ENCODE results near the gene ZFP92. TPM values are rescaled to one million over a fixed set of nuclear protein-coding genes. Genes with fewer than 3 reads are reported as not detected.

Gene ZFP92
- total RNA-seq, 3 donors from 2014 or later = 0.17 to 1.6 (median 0.22) TPM

DNA sequence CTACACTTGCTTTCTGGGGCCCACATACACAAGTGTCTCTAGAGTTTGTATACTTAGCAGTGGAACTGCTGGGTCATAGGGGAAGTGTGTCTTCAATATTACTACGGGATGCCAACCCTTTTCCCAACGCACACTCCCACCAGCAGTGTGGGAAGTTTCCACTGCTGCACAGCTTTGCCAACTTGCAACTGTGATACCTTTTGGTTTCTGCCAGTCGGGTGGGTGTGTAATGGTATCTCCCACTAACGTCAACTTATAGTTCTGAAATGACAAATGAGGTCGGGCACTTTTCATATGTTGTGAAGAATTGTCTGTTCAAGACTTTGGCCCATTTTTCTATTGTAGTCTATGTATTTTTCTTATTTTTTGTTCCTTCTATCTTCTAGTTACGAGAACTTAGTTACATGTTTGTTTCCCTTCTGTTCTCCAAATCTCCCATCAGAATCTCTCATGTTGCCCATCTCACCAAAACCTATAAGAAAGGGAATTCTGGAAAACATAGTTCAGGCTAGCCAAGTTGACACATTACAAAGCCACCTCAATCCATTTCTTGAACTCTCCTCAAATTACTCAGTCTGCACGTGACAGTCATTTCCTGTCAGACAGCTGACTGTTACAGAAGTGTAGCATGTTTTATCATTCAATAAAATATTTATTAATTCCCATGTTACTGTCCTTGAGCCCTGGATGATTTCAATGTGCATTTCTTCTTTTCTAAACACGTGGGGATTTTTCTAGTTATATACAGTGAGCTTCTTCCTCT is 40.8 kb upstream of the ZFP92 start:
- H3K4me3 ChIP-seq = no peak overlapping the region
- no peaks in the 10 kb centered on the region for H3K4me1 ChIP-seq (ENCODE audit: low read depth)
- intact Hi-C loops (cut with DNase I, micrococcal nuclease) = no loop called here
- DNase-seq = no peak
- TF ChIP-seq, protein P1, sequence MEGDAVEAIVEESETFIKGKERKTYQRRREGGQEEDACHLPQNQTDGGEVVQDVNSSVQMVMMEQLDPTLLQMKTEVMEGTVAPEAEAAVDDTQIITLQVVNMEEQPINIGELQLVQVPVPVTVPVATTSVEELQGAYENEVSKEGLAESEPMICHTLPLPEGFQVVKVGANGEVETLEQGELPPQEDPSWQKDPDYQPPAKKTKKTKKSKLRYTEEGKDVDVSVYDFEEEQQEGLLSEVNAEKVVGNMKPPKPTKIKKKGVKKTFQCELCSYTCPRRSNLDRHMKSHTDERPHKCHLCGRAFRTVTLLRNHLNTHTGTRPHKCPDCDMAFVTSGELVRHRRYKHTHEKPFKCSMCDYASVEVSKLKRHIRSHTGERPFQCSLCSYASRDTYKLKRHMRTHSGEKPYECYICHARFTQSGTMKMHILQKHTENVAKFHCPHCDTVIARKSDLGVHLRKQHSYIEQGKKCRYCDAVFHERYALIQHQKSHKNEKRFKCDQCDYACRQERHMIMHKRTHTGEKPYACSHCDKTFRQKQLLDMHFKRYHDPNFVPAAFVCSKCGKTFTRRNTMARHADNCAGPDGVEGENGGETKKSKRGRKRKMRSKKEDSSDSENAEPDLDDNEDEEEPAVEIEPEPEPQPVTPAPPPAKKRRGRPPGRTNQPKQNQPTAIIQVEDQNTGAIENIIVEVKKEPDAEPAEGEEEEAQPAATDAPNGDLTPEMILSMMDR (IDR thresholded peaks at IDR 0.05) = no peak
- no peak for ATAC-seq
- H3K9me3 ChIP-seq = no peaks in the 10 kb centered on the region
- H3K36me3 ChIP-seq (ENCODE audit: low read depth) = no peaks in the 10 kb centered on the region

DNA sequence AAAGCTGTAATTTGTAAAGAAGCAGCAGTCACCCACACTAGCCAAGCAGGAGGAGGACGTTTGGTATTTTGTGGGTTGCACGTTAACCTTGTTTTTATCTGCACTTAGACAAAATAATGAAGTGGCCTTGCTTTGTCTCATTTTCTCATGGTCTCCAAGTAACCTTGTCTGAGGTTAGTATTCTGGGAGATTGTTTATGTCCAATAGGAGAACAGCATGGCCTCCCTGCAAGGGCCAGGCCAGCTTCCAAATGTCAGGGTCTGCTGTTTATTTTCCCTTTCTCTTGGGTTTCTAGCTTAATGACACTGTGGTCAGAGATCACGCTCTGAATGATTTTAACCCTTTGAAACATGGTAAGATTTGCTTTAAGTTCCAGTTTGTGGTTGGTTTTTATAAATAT is 40.0 kb upstream of the ZFP92 start:
- Histone ChIP-seq H3K4me1 (ENCODE audit: low read depth) (no peaks in the 10 kb centered on the region), H3K9me3 (no peaks in the 10 kb centered on the region), H3K4me3 (no peak overlapping the region), H3K36me3 (ENCODE audit: low read depth) (no peaks in the 10 kb centered on the region)
- DNase-seq = no peak
- TF ChIP-seq, protein P1 (IDR thresholded peaks at IDR 0.05) = no peak
- intact Hi-C loops (cut with DNase I, micrococcal nuclease) = no loop called here
- ATAC-seq = no peak

DNA sequence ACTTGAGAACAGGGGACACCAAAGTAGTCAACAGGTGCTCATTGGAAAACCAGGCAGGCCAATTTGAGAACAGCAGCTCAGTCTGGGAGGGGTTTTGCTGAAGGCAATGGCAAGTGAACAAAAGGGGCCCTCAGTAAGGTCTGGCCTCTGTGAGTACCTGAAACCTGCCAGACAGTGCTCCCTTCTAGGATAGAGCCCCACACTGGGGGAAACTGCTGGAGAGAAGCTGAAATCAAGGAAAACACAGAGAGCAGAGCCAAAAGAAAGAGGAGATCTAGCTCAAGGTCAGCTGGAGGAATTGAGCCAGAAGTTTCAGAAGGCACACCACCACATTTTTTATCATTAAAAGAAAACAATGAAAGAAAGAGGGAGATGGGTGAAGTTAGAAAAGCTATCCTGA is 38.3 kb upstream of the ZFP92 start:
- H3K9me3 ChIP-seq = no peaks in the 10 kb centered on the region
- H3K36me3 ChIP-seq (ENCODE audit: low read depth) = no peaks in the 10 kb centered on the region
- DNase-seq (no peak), ATAC-seq (no peak)
- H3K4me3 ChIP-seq = no peak overlapping the region
- no peaks in the 10 kb centered on the region for H3K4me1 ChIP-seq (ENCODE audit: low read depth)
- intact Hi-C loops (cut with DNase I, micrococcal nuclease) = no loop called here
- TF ChIP-seq, protein P1 (IDR thresholded peaks at IDR 0.05) = no peak

DNA sequence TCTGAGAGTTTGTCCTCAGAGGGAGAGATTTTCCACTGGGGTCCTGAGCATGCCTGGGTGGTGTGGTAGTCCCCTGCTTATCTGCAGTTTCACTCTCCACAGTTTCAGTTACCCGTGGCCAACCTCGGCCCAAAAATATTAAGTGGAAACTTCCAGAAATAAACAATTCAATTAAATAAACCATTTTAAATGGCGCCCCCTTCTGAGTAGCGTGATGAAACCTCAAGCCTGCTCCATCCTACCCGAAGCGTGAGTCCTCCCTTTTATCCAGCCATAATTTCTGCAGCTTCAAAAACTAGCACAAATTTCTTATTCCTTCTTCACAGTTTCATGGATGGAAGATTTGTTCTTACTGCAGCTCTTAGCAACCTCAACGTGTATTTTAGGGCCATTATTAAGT is 36.8 kb upstream of the ZFP92 start:
- TF ChIP-seq, protein P1 (IDR thresholded peaks at IDR 0.05) = no peak
- no peak overlapping the region for H3K4me3 ChIP-seq
- no peaks in the 10 kb centered on the region for H3K36me3 ChIP-seq (ENCODE audit: low read depth)
- H3K9me3 ChIP-seq = no peaks in the 10 kb centered on the region
- intact Hi-C loops (cut with DNase I, micrococcal nuclease) = no loop called here
- H3K4me1 ChIP-seq (ENCODE audit: low read depth) = no peaks in the 10 kb centered on the region
- DNase-seq = no peak
- no peak for ATAC-seq

DNA sequence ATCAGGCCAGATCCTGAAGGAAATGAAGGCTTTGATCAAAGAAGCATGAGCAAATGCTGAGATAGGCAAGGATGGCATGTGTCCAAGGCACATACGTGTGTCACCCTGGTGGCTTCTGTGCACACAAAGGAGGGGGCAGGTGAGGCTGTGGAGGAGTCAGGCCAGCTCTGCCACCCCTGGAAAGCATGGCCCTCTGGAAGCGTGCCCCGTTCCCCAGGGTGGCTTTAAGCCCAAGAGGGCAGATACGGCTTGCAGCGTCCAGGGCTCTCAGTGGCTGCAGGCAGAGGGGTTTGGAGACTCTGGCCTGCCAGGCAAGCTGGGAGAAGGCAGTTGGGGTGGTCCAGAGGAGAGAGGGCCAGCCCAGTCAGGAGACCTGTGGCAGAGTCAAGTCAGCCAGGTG is 35.7 kb upstream of the ZFP92 start:
- Histone ChIP-seq H3K4me3 (no peak overlapping the region), H3K36me3 (ENCODE audit: low read depth) (no peaks in the 10 kb centered on the region), H3K4me1 (ENCODE audit: low read depth) (no peaks in the 10 kb centered on the region), H3K9me3 (no peaks in the 10 kb centered on the region)
- no peak for DNase-seq
- TF ChIP-seq, protein P1 (IDR thresholded peaks at IDR 0.05) = no peak
- intact Hi-C loops (cut with DNase I, micrococcal nuclease) = no loop called here
- no peak for ATAC-seq

All from mucosa of descending colon (tissue), 3 donors.